ENCODE results near the gene MYO10. TPM values are rescaled to one million over a fixed set of nuclear protein-coding genes. Genes with fewer than 3 reads are reported as not detected.
A peak's percentile ranks its signal among the peaks of the same experiment; 100 is the strongest.
"Not testable (repeated sequence)": the region's sequence is repeated elsewhere in the genome, so short reads cannot be mapped to it uniquely, and the experiment has no call there.

MYO10 gene
- total RNA-seq, result 46.1 and 76.5 TPM in 2 replicates

- DNase-seq (ENCODE audit: low read depth in 2 of 2), result peak; percentile 40 to 86
These were observed at the start of gene MYO10 for GRCh38 chr5:16936150-16936988. MYO10 (minus strand) TSS chr5:16936288; CDS start chr5:16935808, 480 bp downstream.

GRCh38 chr5:16985304-16985703 is 49.2 kb upstream of the MYO10 start:
- not testable (repeated sequence) for DNase-seq (ENCODE audit: low read depth in 2 of 2)

- DNase-seq (ENCODE audit: low read depth in 2 of 2), result no peak
These were observed 47.9 kb upstream of the MYO10 start for GRCh38 chr5:16983972-16984371.

- peak in 1 of 2 donors; percentile 59 for DNase-seq (ENCODE audit: low read depth in 2 of 2)
These were observed 47.0 kb upstream of the MYO10 start for GRCh38 chr5:16983022-16983639.

GRCh38 chr5:16981700-16982099 is 45.6 kb upstream of the MYO10 start:
- DNase-seq (ENCODE audit: low read depth in 2 of 2), result no peak

GRCh38 chr5:16980983-16981382 is 44.9 kb upstream of the MYO10 start:
- peak in 1 of 2 donors; percentile 11 for DNase-seq (ENCODE audit: low read depth in 2 of 2)

- DNase-seq (ENCODE audit: low read depth in 2 of 2), result no peak
These were observed 42.2 kb upstream of the MYO10 start for GRCh38 chr5:16978296-16978695.

GRCh38 chr5:16976625-16977008 is 40.5 kb upstream of the MYO10 start:
- no peak for DNase-seq (ENCODE audit: low read depth in 2 of 2)

GRCh38 chr5:16975950-16976624 is 40.0 kb upstream of the MYO10 start:
- no peak for DNase-seq (ENCODE audit: low read depth in 2 of 2)

GRCh38 chr5:16974981-16975380 is 38.9 kb upstream of the MYO10 start:
- DNase-seq (ENCODE audit: low read depth in 2 of 2), result no peak

- no peak for DNase-seq (ENCODE audit: low read depth in 2 of 2)
These were observed 34.7 kb upstream of the MYO10 start for GRCh38 chr5:16970826-16971225.

GRCh38 chr5:16970260-16970659 is 34.2 kb upstream of the MYO10 start:
- no peak for DNase-seq (ENCODE audit: low read depth in 2 of 2)

- DNase-seq (ENCODE audit: low read depth in 2 of 2), result no peak
These were observed 29.5 kb upstream of the MYO10 start for GRCh38 chr5:16965581-16965980.

- no peak for DNase-seq (ENCODE audit: low read depth in 2 of 2)
These were observed 27.7 kb upstream of the MYO10 start for GRCh38 chr5:16963821-16964220.

- DNase-seq (ENCODE audit: low read depth in 2 of 2), result no peak
These were observed 25.0 kb upstream of the MYO10 start for GRCh38 chr5:16961131-16961530.

- DNase-seq (ENCODE audit: low read depth in 2 of 2), result peak in 1 of 2 donors; percentile 73
These were observed 21.5 kb upstream of the MYO10 start for GRCh38 chr5:16957304-16958196.

GRCh38 chr5:16953729-16954128 is 17.6 kb upstream of the MYO10 start:
- DNase-seq (ENCODE audit: low read depth in 2 of 2), result no peak

- DNase-seq (ENCODE audit: low read depth in 2 of 2), result no peak
These were observed 17.0 kb upstream of the MYO10 start for GRCh38 chr5:16952968-16953671.

- no peak for DNase-seq (ENCODE audit: low read depth in 2 of 2)
These were observed 10.6 kb upstream of the MYO10 start for GRCh38 chr5:16946725-16947124.

- DNase-seq (ENCODE audit: low read depth in 2 of 2), result no peak
These were observed 8.9 kb upstream of the MYO10 start for GRCh38 chr5:16944816-16945562.
